RWPE1 (cell line): ENCODE measurements around the gene FAR2.

Source experiments
- CTCF ChIA-PET: fragments of 350-600 bp; sonication (Branson Sonifier 250); formaldehyde crosslinking; extraction: SDS; loops from one replicate; lab custom pipeline; 2021; lab: Yijun Ruan, JAX
- POLR2A ChIA-PET: fragments of 400-600 bp; formaldehyde crosslinking; extraction: SDS; loops from one replicate; lab custom pipeline; 2020; ENCODE audit warnings: antibody characterized with exemption; ENCODE audit not compliant: low non-redundant PET; lab: Yijun Ruan, JAX
- DNase-seq: peaks from one replicate; pipeline ENCODE4 v3.0.0; 2012; ENCODE audit warnings: low spot score
- H3K27ac ChIP-seq: fragments of 450-650 bp; 2 replicates; pipeline ENCODE4 v1.5.1; 2017
- TF ChIP-seq, protein P1 (sequence below): fragments of 450-650 bp; conservative IDR thresholded peaks from 2 replicates; pipeline ENCODE4 v1.5.1; 2017; ENCODE audit warnings: low read depth, mild to moderate bottlenecking

FAR2 gene

DNA sequence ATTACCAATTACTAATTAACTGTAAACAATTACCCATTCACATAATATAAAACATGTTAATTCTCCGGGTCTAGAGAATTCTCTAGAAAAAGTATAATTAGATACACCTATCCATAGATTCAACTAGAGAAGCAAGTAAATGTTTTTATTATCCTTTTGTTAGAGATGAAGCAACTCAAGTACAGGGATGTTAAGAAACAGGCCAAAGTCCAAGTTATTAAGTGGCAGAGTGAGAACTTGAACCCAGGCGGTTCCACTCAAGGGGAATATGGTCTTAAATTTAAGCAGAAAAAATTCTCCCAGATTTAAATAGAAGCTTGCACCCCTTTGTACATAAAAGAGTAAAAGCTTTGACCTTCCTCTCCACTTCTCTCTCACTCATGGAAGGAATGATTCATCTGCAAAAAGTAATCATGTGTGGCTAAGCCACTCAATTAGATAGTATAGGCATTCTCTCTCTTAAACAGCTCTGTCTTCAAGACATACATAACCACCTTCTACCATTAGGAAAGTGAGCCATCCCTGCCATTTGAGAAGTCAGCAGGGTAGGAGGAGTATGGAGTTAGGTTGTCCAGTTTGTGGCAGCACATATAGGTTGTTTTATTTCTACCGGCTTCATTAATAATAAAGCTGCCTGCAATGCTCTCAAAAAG lies 197.8 kb downstream of the FAR2 start:
- TF ChIP-seq, protein P1, sequence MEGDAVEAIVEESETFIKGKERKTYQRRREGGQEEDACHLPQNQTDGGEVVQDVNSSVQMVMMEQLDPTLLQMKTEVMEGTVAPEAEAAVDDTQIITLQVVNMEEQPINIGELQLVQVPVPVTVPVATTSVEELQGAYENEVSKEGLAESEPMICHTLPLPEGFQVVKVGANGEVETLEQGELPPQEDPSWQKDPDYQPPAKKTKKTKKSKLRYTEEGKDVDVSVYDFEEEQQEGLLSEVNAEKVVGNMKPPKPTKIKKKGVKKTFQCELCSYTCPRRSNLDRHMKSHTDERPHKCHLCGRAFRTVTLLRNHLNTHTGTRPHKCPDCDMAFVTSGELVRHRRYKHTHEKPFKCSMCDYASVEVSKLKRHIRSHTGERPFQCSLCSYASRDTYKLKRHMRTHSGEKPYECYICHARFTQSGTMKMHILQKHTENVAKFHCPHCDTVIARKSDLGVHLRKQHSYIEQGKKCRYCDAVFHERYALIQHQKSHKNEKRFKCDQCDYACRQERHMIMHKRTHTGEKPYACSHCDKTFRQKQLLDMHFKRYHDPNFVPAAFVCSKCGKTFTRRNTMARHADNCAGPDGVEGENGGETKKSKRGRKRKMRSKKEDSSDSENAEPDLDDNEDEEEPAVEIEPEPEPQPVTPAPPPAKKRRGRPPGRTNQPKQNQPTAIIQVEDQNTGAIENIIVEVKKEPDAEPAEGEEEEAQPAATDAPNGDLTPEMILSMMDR, result no peak
- DNase-seq, result no peak
- ChIA-PET CTCF (interaction anchor here (0.5 kb wide), 1 partner anchor 42 kb away, joined by 3 read pairs; no protein-coding TSS in a partner anchor), POLR2A (no interaction called here)
- no peak overlapping the region for H3K27ac ChIP-seq

- POLR2A ChIA-PET, result no interaction called here
These were observed 201.0 kb downstream of the FAR2 start for GRCh38 chr12:29350080-29350479.

DNA sequence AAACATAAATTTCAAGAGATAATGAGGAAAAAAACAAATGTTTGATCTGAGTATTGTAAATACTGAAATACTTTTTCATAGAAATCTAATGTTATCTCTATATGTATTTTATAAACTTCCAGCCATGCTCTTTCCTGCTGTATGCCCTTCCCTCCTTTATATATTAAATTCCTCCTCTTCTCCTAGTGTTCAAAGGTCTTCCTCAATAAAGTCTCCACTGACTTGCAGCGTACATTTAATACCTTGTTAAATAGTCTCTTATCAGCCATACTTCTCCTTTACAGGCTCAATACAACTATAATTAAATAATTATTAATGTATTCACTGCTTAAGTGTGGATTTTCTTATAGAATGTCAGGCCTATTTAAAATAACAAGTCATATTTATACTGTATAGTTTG lies 205.9 kb downstream of the FAR2 start:
- DNase-seq, result no peak
- H3K27ac ChIP-seq, result no peak overlapping the region
- ChIA-PET CTCF (interaction anchor here (0.6 kb wide), 1 partner anchor 8 kb away, joined by 5 read pairs; no protein-coding TSS in a partner anchor), POLR2A (no interaction called here)
- TF ChIP-seq, protein P1, result no peak

More at GRCh38 chr12:29350080-29350479, 201.0 kb downstream of the FAR2 start:
- peak; percentile 14 for DNase-seq
- no peak overlapping the region for H3K27ac ChIP-seq
- CTCF ChIA-PET, result no interaction called here
- TF ChIP-seq, protein P1, result no peak

GRCh38 chr12:29365091-29365490 lies 216.0 kb downstream of the FAR2 start:
- POLR2A ChIA-PET, result no interaction called here
- CTCF ChIA-PET, result no interaction called here
- DNase-seq, result no peak
- TF ChIP-seq, protein P1, result no peak
- no peak overlapping the region for H3K27ac ChIP-seq

GRCh38 chr12:29374012-29374411 lies 224.9 kb downstream of the FAR2 start:
- ChIA-PET CTCF (interaction anchor here (0.8 kb wide), 1 partner anchor 12 kb away, joined by 6 read pairs; no protein-coding TSS in a partner anchor), POLR2A (no interaction called here)
- no peak overlapping the region for H3K27ac ChIP-seq
- DNase-seq, result no peak
- TF ChIP-seq, protein P1, result no peak

DNA sequence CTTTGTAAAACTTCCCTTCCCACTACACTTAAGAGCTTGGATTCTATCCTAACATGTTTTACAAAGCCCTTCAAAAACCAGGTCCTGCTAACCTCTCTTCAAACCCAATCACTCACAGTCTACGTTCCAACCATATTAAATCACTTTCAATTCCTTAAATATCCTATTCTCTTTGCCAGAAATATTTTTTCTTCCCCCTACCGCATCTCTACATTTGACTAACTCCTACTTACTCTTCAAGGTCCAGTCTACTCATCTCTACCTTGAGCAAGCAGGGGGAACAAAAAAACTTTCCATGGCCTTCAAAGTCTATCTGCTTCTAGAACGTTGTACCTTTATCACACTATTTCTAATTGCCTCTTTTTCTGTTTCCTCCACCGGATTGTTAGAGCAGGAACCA lies 225.8 kb downstream of the FAR2 start:
- POLR2A ChIA-PET, result no interaction called here
- no peak overlapping the region for H3K27ac ChIP-seq
- TF ChIP-seq, protein P1, result no peak
- DNase-seq, result no peak
- CTCF ChIA-PET, result no interaction called here
